ENCODE measurements around the gene POFUT1. TPM values are rescaled to one million over a fixed set of nuclear protein-coding genes. Genes with fewer than 3 reads are reported as not detected.

Gene POFUT1
- polyA plus RNA-seq, 1 donor (not counting 4 experiments of a cell fraction or from before 2014, with no cell fraction given), result 25.1 TPM

- Histone ChIP-seq H3K9me3 (ENCODE audit: control insufficient read depth, low read depth, low read length) (no peaks in the 10 kb centered on the region), H3K79me2 (ENCODE audit: control insufficient read depth, insufficient read depth, low read length) (no peaks in the 10 kb centered on the region), H3K27me3 (ENCODE audit: control insufficient read depth, extremely low read depth, insufficient read depth, low read length) (no peaks in the 10 kb centered on the region), H4K20me1 (ENCODE audit: control insufficient read depth, extremely low read depth, insufficient read depth, low read length) (no peaks in the 10 kb centered on the region), H2AFZ (ENCODE audit: control insufficient read depth, low read length) (no peak overlapping the region), H3K9me1 (ENCODE audit: control insufficient read depth, extremely low read depth, insufficient read depth, low read length) (peaks cover 4% of the 10 kb centered on the region), H3K4me1 (ENCODE audit: control insufficient read depth, extremely low read depth, insufficient read depth, low read length) (peaks cover 9% of the 10 kb centered on the region), H3K4me2 (ENCODE audit: control insufficient read depth, extremely low read depth, insufficient read depth, low read depth, low read length) (no peak overlapping the region), H3K9ac (ENCODE audit: control insufficient read depth, extremely low read depth, insufficient read depth, low read length) (no peak overlapping the region), H3K4me3 (ENCODE audit: control insufficient read depth in 2 of 3, extremely low read depth in 1 of 3, insufficient read depth in 2 of 3, low read depth in 1 of 3, low read length in 3 of 3) (no peak overlapping the region), H3K27ac (ENCODE audit: control insufficient read depth, insufficient read depth, low read length) (no peak overlapping the region), H3K36me3 (ENCODE audit: control insufficient read depth in 2 of 2, extremely low read depth in 1 of 2, insufficient read depth in 2 of 2, low read length in 2 of 2) (peaks cover 4 to 12% of the 10 kb centered on the region in 2 experiments)
- FAIRE-seq (no peak), DNase-seq (ENCODE audit: low read depth, low spot score) (no peak)
- dilution Hi-C loops (cut with MboI; ENCODE audit: extremely low pct_ligation_motif_present, low sequenced_read_pairs), result no loop called here
- no peak for TF ChIP-seq EZH2 (IDR thresholded peaks at IDR 0.05; ENCODE audit: low read length)
- TF ChIP-seq, protein P1, sequence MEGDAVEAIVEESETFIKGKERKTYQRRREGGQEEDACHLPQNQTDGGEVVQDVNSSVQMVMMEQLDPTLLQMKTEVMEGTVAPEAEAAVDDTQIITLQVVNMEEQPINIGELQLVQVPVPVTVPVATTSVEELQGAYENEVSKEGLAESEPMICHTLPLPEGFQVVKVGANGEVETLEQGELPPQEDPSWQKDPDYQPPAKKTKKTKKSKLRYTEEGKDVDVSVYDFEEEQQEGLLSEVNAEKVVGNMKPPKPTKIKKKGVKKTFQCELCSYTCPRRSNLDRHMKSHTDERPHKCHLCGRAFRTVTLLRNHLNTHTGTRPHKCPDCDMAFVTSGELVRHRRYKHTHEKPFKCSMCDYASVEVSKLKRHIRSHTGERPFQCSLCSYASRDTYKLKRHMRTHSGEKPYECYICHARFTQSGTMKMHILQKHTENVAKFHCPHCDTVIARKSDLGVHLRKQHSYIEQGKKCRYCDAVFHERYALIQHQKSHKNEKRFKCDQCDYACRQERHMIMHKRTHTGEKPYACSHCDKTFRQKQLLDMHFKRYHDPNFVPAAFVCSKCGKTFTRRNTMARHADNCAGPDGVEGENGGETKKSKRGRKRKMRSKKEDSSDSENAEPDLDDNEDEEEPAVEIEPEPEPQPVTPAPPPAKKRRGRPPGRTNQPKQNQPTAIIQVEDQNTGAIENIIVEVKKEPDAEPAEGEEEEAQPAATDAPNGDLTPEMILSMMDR (optimal IDR thresholded peaks at IDR 0.05 in 1 of 3, IDR thresholded peaks at IDR 0.05 in 1 of 3, conservative IDR thresholded peaks at IDR 0.05 in 1 of 3; ENCODE audit: extremely low read depth in 1 of 3, insufficient read depth in 2 of 3, low read length in 3 of 3), result no peak
Observed at GRCh38 chr20:32240205-32240604, 32.5 kb downstream of the POFUT1 start.

GRCh38 chr20:32241807-32242206 lies 34.1 kb downstream of the POFUT1 start:
- no peak overlapping the region for H3K27ac ChIP-seq (ENCODE audit: control insufficient read depth, insufficient read depth, low read length)
- no peak overlapping the region for H3K4me2 ChIP-seq (ENCODE audit: control insufficient read depth, extremely low read depth, insufficient read depth, low read depth, low read length)
- no peaks in the 10 kb centered on the region for H3K27me3 ChIP-seq (ENCODE audit: control insufficient read depth, extremely low read depth, insufficient read depth, low read length)
- no peak overlapping the region for H2AFZ ChIP-seq (ENCODE audit: control insufficient read depth, low read length)
- no peak overlapping the region for H3K9ac ChIP-seq (ENCODE audit: control insufficient read depth, extremely low read depth, insufficient read depth, low read length)
- peaks cover 0 to 4% of the 10 kb centered on the region in 2 experiments for H3K36me3 ChIP-seq (ENCODE audit: control insufficient read depth in 2 of 2, extremely low read depth in 1 of 2, insufficient read depth in 2 of 2, low read length in 2 of 2)
- H3K9me1 ChIP-seq (ENCODE audit: control insufficient read depth, extremely low read depth, insufficient read depth, low read length), result no peaks in the 10 kb centered on the region
- H3K9me3 ChIP-seq (ENCODE audit: control insufficient read depth, low read depth, low read length), result no peaks in the 10 kb centered on the region
- no peaks in the 10 kb centered on the region for H3K4me1 ChIP-seq (ENCODE audit: control insufficient read depth, extremely low read depth, insufficient read depth, low read length)
- TF ChIP-seq, protein P1 (optimal IDR thresholded peaks at IDR 0.05 in 1 of 3, IDR thresholded peaks at IDR 0.05 in 1 of 3, conservative IDR thresholded peaks at IDR 0.05 in 1 of 3; ENCODE audit: extremely low read depth in 1 of 3, insufficient read depth in 2 of 3, low read length in 3 of 3), result no peak
- no peak for TF ChIP-seq EZH2 (IDR thresholded peaks at IDR 0.05; ENCODE audit: low read length)
- FAIRE-seq, result no peak
- no peaks in the 10 kb centered on the region for H4K20me1 ChIP-seq (ENCODE audit: control insufficient read depth, extremely low read depth, insufficient read depth, low read length)
- dilution Hi-C loops (cut with MboI; ENCODE audit: extremely low pct_ligation_motif_present, low sequenced_read_pairs), result no loop called here
- DNase-seq (ENCODE audit: low read depth, low spot score), result no peak
- H3K79me2 ChIP-seq (ENCODE audit: control insufficient read depth, insufficient read depth, low read length), result no peaks in the 10 kb centered on the region
- H3K4me3 ChIP-seq (ENCODE audit: control insufficient read depth in 2 of 3, extremely low read depth in 1 of 3, insufficient read depth in 2 of 3, low read depth in 1 of 3, low read length in 3 of 3), result no peak overlapping the region
